K562 (cell line): Measurements from ENCODE around the gene ARFGAP3. TPM values are rescaled to one million over a fixed set of nuclear protein-coding genes. Genes with fewer than 3 reads are reported as not detected.

ENCODE experiments used
- ATAC-seq: fragments of 200-7000 bp; cut with Tn5 transposase; 3 replicates; pipeline ENCODE4 v1.9.1; 2020; ENCODE audit warnings: moderate library complexity
- BruUV-seq: library from RNA; stranded (reverse); fragments of 400-500 nt; replicated peaks from 2 replicates; lab custom pipeline; 2021; lab: Mats Ljungman, UMichigan
- CTCF ChIA-PET: fragments of 300-600 bp; formaldehyde crosslinking; extraction: SDS; loops from one replicate; lab custom pipeline; 2021; ENCODE audit warnings: low intra/inter-chr PET ratio; lab: Yijun Ruan, JAX
- POLR2A ChIA-PET: fragments of 300-600, 350-650 bp; sonication (Branson Sonifier 250); formaldehyde crosslinking; extraction: SDS; loops from one replicate; lab custom pipeline; 2021; ENCODE audit warnings: antibody characterized with exemption, inconsistent platforms; lab: Yijun Ruan, JAX
- DNase-seq, 4 experiments: peaks; one replicate each; pipeline versions ENCODE4 v3.0.0 to v3.0.0-alpha.2; 2011 to 2018; ENCODE audit warnings: low spot score in 3 of 4, mixed read lengths in 3 of 4; ENCODE audit errors: extremely low read depth in 1 of 4
- FAIRE-seq: peaks from 2 replicates; lab custom pipeline; 2011; peaks lifted over from hg19 to GRCh38; lab: Jason Lieb, UNC
- H2AFZ ChIP-seq: 2 replicates; pipeline ENCODE4 v1.6.0; 2011; ENCODE audit warnings: low read depth, low read length, control low read depth, inconsistent platforms
- H3K27ac ChIP-seq: fragments of 200-600 bp; 3 replicates; pipeline ENCODE4 v1.8.0; 2011; ENCODE audit warnings: low read depth, mild to moderate bottlenecking, control low read depth, inconsistent platforms, low read length, moderate library complexity, mixed read lengths; ENCODE audit errors: extremely low read depth
- H3K27me3 ChIP-seq, 2 experiments: fragments of 300-600 bp in 1 of 2; 2 replicates in 1 of 2; 3 replicates in 1 of 2; pipeline versions ENCODE4 v1.6.0 to v1.8.0; 2011; ENCODE audit warnings: inconsistent platforms in 2 of 2, low read length in 2 of 2, mild to moderate bottlenecking in 1 of 2, mixed read lengths in 1 of 2, moderate library complexity in 1 of 2; ENCODE audit not compliant: control insufficient read depth in 2 of 2, insufficient read depth in 2 of 2
- H3K36me3 ChIP-seq: fragments of 300-600 bp; 3 replicates; pipeline ENCODE4 v1.8.0; 2011; ENCODE audit warnings: mild to moderate bottlenecking, low read length, inconsistent platforms; ENCODE audit not compliant: control insufficient read depth, insufficient read depth
- H3K4me1 ChIP-seq, 2 experiments: fragments of 200-600 bp in 1 of 2; replicated peaks in 1 of 2; 2 replicates in 1 of 2; 3 replicates in 1 of 2; pipeline versions ENCODE4 v1.5.1 to v1.8.0; 2011; ENCODE audit warnings: inconsistent platforms in 2 of 2, low read length in 2 of 2, mild to moderate bottlenecking in 1 of 2, mixed read lengths in 1 of 2, moderate library complexity in 1 of 2; ENCODE audit not compliant: control insufficient read depth in 2 of 2, insufficient read depth in 2 of 2
- H3K4me2 ChIP-seq: 2 replicates; pipeline ENCODE4 v1.6.1; 2011; ENCODE audit warnings: low read length, control low read depth, inconsistent platforms, mixed read lengths; ENCODE audit not compliant: insufficient read depth
- H3K4me3 ChIP-seq: fragments of 200-600 bp; sonication (generic), shearing (Covaris generic); 2 replicates; pipeline ENCODE4 v1.5.1; 2016; ENCODE audit warnings: control low read depth, inconsistent platforms
- H3K79me2 ChIP-seq: fragments of 200-600 bp; 3 replicates; pipeline ENCODE4 v1.8.0; 2011; ENCODE audit warnings: low read length, inconsistent platforms; ENCODE audit not compliant: control insufficient read depth, insufficient read depth
- H3K9ac ChIP-seq, 2 experiments: 2 replicates each; pipeline versions ENCODE4 v1.6.0 to v1.6.1; 2011; ENCODE audit warnings: low read depth in 2 of 2, low read length in 2 of 2, control low read depth in 1 of 2, inconsistent platforms in 1 of 2, mild to moderate bottlenecking in 1 of 2, mixed read lengths in 1 of 2; ENCODE audit not compliant: insufficient read depth in 1 of 2
- H3K9me1 ChIP-seq: one replicate; pipeline ENCODE4 v1.6.0; 2011; ENCODE audit warnings: inconsistent platforms, mild to moderate bottlenecking, low read length, moderate library complexity; ENCODE audit not compliant: control insufficient read depth, insufficient read depth
- H3K9me3 ChIP-seq: replicated peaks from 2 replicates; pipeline ENCODE4 v1.5.1; 2011; ENCODE audit warnings: low read depth, low read length, inconsistent platforms; ENCODE audit not compliant: control insufficient read depth, insufficient read depth
- H4K20me1 ChIP-seq: replicated peaks from 2 replicates; pipeline ENCODE4 v1.6.1; 2011; ENCODE audit warnings: low read length, inconsistent platforms, mixed read lengths; ENCODE audit not compliant: control insufficient read depth, insufficient read depth
- ARNT ChIP-seq, 2 experiments: fragments of 450-650 bp; IDR thresholded peaks; 2 replicates each; pipeline ENCODE4 v1.6.1; 2016; ENCODE audit warnings: mild to moderate bottlenecking in 1 of 2
- IRF9 ChIP-seq: fragments of 450-650 bp; IDR thresholded peaks from 2 replicates; pipeline ENCODE4 v1.6.1; 2016; ENCODE audit warnings: missing biosample characterization, missing genetic modification characterization
- MAFF ChIP-seq: IDR thresholded peaks from 2 replicates; pipeline ENCODE4 v1.6.1; 2012; ENCODE audit warnings: low read length, improper control_type of control experiment
- NFYB ChIP-seq: IDR thresholded peaks from 2 replicates; pipeline ENCODE4 v1.6.1; 2011; ENCODE audit warnings: mild to moderate bottlenecking, moderate library complexity; ENCODE audit not compliant: insufficient read length; ENCODE audit errors: extremely low read depth
- ZBTB26 ChIP-seq: fragments of 450-650 bp; formaldehyde crosslinking; IDR thresholded peaks from 2 replicates; pipeline ENCODE4 v1.4.0; 2022; ENCODE audit warnings: missing genetic modification characterization
- ZNF124 ChIP-seq: sonication (generic); formaldehyde crosslinking; IDR thresholded peaks from 2 replicates; pipeline ENCODE4 v1.8.1; 2022; ENCODE audit warnings: missing genetic modification reagents
- ZNF165 ChIP-seq: fragments of 250-450 bp; sonication (Bioruptor Pico); IDR thresholded peaks from 2 replicates; pipeline ENCODE4 v1.4.0; 2020; ENCODE audit warnings: borderline replicate concordance
- ZNF175 ChIP-seq: fragments of 200-800 bp; sonication (Bioruptor generic); IDR thresholded peaks from 2 replicates; pipeline ENCODE4 v1.6.1; 2016; ENCODE audit warnings: low read depth, mild to moderate bottlenecking, missing genetic modification characterization, missing compliant biosample characterization
- ZNF311 ChIP-seq: fragments of 250-450 bp; sonication (Bioruptor Pico); IDR thresholded peaks from 2 replicates; pipeline ENCODE4 v1.4.0; 2020; ENCODE audit warnings: mild to moderate bottlenecking, moderate library complexity
- ZNF518B ChIP-seq: fragments of 250-450 bp; sonication (Bioruptor Pico); IDR thresholded peaks from 2 replicates; pipeline ENCODE4 v1.5.0; 2021; ENCODE audit warnings: mild to moderate bottlenecking, moderate library complexity
- ZNF766 ChIP-seq: fragments of 200-800 bp; sonication (Bioruptor generic); conservative IDR thresholded peaks from 2 replicates; pipeline ENCODE4 v1.6.1; 2016; ENCODE audit warnings: missing genetic modification characterization, missing compliant biosample characterization
- WGBS: fragments of 100-300 bp; shearing (Covaris generic); methylation state at CpG from one replicate; pipeline ENCODE4 v1.1.6; 2016; ENCODE audit warnings: low coverage, mixed read lengths; ENCODE audit not compliant: insufficient coverage; ENCODE audit errors: missing lambda C conversion rate; 5-methylcytosine and 5-hydroxymethylcytosine counted together
- in situ Hi-C: fragments of 300-500 bp; cut with MboI; formaldehyde crosslinking; loops from 4 replicates; pipeline ENCODE4 v1.15.0; 2018; ENCODE audit warnings: inconsistent platforms, mixed read lengths
- intact Hi-C: fragments of 100-400 bp; cut with micrococcal nuclease; formaldehyde crosslinking; loops from 2 replicates; pipeline ENCODE4 v1.14.2; 2022
- polyA plus RNA-seq, 8 experiments: library from polyadenylated mRNA; depleted of rRNA in 4 of 8; stranded (reverse) in 5 of 8; unstranded in 3 of 8; fragments of >200 nt; fragmentation: Nextera tagmentation in 2 of 8; fragmentation: Illumina TruSeq in 1 of 8; extraction: Ambion mirVana in 2 of 8; extraction: Trizol in 1 of 8; gene quantifications; 2 replicates each; pipeline versions ENCODE4 v1.2.1 to v1.2.3, GENCODE V29; 2011 to 2014; ENCODE audit warnings: inconsistent platforms in 1 of 8, missing spikeins in 1 of 8
- total RNA-seq, 7 experiments: library from RNA; depleted of rRNA in 6 of 7; stranded (reverse); fragments of >200 nt in 6 of 7; fragmentation: Illumina TruSeq in 2 of 7; extraction: Trizol in 2 of 7; gene quantifications; 2 replicates each; pipeline versions ENCODE4 v1.2.1 to v1.2.3, GENCODE V29; 2011 to 2021; ENCODE audit warnings: low replicate concordance in 1 of 7
- TF ChIP-seq, protein P1 (sequence below): IDR thresholded peaks from 2 replicates; pipeline ENCODE4 v1.6.1; 2016; ENCODE audit warnings: missing genetic modification characterization, missing compliant biosample characterization
- TF ChIP-seq, protein P2 (sequence below): fragments of 200-800 bp; sonication (Bioruptor generic); IDR thresholded peaks from 2 replicates; pipeline ENCODE4 v1.6.1; 2017; ENCODE audit warnings: missing genetic modification characterization, missing compliant biosample characterization
- TF ChIP-seq, protein P3 (sequence below): fragments of 250-450 bp; sonication (Bioruptor Pico); IDR thresholded peaks from 2 replicates; pipeline ENCODE4 v1.8.0; 2021; ENCODE audit warnings: moderate library complexity, mild to moderate bottlenecking, inconsistent platforms

The ARFGAP3 gene
- total and polyA plus RNA-seq, 9 of the 15 experiments (the other 6 are each of a cell fraction or from before 2014, with no cell fraction given) = 14.2 to 31.9 (median 22.7) TPM

GRCh38 chr22:42874010-42874409 lies 16.9 kb upstream of the ARFGAP3 start:
- H3K4me3 ChIP-seq = no peak overlapping the region
- H2AFZ ChIP-seq = no peak overlapping the region
- DNase-seq = no peak
- FAIRE-seq = no peak
- ChIA-PET POLR2A (interaction anchor here (0.6 to 2.3 kb wide), 2 partner anchors 22 to 259 kb away, joined by 3 to 5 read pairs; no protein-coding TSS in a partner anchor), CTCF (no interaction called here)
- peaks cover 26% of the 10 kb centered on the region; the same call in 2 of the 3 replicates for H3K36me3 ChIP-seq
- H3K27me3 ChIP-seq = no peaks in the 10 kb centered on the region
- H3K27ac ChIP-seq = no peak overlapping the region
- H3K4me1 ChIP-seq = no peaks in the 10 kb centered on the region; a peak in 1 of 5 replicates
- no peak for ATAC-seq
- no peaks in the 10 kb centered on the region for H3K9me1 ChIP-seq
- in situ Hi-C loops = no loop called here
- no peaks in the 10 kb centered on the region for H3K79me2 ChIP-seq
- H4K20me1 ChIP-seq = no peaks in the 10 kb centered on the region
- H3K4me2 ChIP-seq = no peak overlapping the region
- H3K9me3 ChIP-seq = no peaks in the 10 kb centered on the region
- no peak overlapping the region for H3K9ac ChIP-seq
- 94% methylated on average over 7 of the region's 7 CpGs for WGBS
- intact Hi-C loops = no loop called here
- no TSS peak for BruUV-seq
- no peak for TF ChIP-seq ZNF175 (CRISPR knock-in tag)
- TF ChIP-seq ZBTB26 (CRISPR knock-in tag) = no peak
- no peak for TF ChIP-seq ARNT (IDR thresholded peaks at IDR 0.05)
- no peak for TF ChIP-seq ZNF124 (CRISPR knock-in tag)
- TF ChIP-seq ZNF766 (CRISPR knock-in tag) = no peak
- no peak for TF ChIP-seq MAFF
- no peak for TF ChIP-seq IRF9 (tag)
- no peak for TF ChIP-seq ZNF518B (CRISPR knock-in tag)
- no peak for TF ChIP-seq NFYB
- TF ChIP-seq, protein P1, sequence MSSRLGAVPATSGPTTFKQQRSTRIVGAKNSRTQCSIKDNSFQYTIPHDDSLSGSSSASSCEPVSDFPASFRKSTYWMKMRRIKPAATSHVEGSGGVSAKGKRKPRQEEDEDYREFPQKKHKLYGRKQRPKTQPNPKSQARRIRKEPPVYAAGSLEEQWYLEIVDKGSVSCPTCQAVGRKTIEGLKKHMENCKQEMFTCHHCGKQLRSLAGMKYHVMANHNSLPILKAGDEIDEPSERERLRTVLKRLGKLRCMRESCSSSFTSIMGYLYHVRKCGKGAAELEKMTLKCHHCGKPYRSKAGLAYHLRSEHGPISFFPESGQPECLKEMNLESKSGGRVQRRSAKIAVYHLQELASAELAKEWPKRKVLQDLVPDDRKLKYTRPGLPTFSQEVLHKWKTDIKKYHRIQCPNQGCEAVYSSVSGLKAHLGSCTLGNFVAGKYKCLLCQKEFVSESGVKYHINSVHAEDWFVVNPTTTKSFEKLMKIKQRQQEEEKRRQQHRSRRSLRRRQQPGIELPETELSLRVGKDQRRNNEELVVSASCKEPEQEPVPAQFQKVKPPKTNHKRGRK (tag) = no peak
- no peak for TF ChIP-seq ZNF165
- no peak for TF ChIP-seq ZNF311 (CRISPR knock-in tag)
- TF ChIP-seq, protein P2, sequence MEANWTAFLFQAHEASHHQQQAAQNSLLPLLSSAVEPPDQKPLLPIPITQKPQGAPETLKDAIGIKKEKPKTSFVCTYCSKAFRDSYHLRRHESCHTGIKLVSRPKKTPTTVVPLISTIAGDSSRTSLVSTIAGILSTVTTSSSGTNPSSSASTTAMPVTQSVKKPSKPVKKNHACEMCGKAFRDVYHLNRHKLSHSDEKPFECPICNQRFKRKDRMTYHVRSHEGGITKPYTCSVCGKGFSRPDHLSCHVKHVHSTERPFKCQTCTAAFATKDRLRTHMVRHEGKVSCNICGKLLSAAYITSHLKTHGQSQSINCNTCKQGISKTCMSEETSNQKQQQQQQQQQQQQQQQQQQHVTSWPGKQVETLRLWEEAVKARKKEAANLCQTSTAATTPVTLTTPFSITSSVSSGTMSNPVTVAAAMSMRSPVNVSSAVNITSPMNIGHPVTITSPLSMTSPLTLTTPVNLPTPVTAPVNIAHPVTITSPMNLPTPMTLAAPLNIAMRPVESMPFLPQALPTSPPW (CRISPR knock-in tag) = no peak
- TF ChIP-seq, protein P3, sequence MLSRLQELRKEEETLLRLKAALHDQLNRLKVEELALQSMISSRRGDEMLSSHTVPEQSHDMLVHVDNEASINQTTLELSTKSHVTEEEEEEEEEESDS (CRISPR knock-in tag) = no peak
